Measurements from ENCODE around the gene NTN4.

NTN4 gene

DNA sequence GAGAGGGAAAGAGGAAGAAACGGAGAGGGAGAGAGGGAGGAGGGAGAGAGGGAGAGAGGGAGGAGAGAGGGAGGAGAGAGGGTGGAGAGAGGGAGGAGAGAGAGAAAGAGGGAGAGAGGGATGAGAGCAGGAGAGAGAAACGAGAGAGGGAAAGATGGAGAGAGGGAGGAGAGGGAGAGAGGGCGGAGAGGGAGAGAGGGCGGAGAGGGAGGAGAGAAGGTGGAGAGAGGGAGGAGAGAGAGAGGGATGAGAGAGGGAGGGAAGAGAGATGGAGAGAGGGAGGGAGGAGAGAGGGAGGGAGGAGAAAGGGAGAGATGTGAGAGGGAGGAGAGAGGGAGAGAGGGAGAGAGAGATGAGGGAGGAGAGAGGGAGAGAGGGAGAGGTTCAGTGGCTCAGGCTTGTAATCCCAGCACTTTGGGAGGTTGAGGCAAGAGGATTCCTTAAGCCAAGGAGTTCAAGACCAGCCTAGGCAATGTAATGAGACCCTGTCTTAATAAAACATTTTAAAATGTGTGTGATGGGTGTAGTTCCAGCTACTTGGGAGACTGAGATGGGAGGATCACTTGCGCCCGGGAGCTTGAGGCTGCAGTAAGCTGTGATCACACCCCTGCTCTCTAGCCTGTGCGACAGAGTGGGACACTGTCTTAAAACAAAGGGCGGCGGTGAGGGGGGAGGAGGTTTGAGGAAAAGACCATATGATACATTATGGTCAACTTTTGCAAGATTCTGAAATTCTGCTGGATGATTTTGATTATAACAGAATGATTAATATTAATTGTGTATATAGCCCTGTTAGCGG is 46.9 kb upstream of the NTN4 start:
- TF ChIP-seq, protein P1, sequence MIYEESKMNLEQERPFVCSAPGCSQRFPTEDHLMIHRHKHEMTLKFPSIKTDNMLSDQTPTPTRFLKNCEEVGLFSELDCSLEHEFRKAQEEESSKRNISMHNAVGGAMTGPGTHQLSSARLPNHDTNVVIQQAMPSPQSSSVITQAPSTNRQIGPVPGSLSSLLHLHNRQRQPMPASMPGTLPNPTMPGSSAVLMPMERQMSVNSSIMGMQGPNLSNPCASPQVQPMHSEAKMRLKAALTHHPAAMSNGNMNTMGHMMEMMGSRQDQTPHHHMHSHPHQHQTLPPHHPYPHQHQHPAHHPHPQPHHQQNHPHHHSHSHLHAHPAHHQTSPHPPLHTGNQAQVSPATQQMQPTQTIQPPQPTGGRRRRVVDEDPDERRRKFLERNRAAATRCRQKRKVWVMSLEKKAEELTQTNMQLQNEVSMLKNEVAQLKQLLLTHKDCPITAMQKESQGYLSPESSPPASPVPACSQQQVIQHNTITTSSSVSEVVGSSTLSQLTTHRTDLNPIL (CRISPR knock-in tag; IDR thresholded peaks at IDR 0.05; ENCODE audit: low read depth), result no peak
- TF ChIP-seq RARB (CRISPR knock-in tag; IDR thresholded peaks at IDR 0.05), result no peak
- no peak for TF ChIP-seq OSR1 (CRISPR knock-in tag; IDR thresholded peaks at IDR 0.05)
- TF ChIP-seq, protein P2, sequence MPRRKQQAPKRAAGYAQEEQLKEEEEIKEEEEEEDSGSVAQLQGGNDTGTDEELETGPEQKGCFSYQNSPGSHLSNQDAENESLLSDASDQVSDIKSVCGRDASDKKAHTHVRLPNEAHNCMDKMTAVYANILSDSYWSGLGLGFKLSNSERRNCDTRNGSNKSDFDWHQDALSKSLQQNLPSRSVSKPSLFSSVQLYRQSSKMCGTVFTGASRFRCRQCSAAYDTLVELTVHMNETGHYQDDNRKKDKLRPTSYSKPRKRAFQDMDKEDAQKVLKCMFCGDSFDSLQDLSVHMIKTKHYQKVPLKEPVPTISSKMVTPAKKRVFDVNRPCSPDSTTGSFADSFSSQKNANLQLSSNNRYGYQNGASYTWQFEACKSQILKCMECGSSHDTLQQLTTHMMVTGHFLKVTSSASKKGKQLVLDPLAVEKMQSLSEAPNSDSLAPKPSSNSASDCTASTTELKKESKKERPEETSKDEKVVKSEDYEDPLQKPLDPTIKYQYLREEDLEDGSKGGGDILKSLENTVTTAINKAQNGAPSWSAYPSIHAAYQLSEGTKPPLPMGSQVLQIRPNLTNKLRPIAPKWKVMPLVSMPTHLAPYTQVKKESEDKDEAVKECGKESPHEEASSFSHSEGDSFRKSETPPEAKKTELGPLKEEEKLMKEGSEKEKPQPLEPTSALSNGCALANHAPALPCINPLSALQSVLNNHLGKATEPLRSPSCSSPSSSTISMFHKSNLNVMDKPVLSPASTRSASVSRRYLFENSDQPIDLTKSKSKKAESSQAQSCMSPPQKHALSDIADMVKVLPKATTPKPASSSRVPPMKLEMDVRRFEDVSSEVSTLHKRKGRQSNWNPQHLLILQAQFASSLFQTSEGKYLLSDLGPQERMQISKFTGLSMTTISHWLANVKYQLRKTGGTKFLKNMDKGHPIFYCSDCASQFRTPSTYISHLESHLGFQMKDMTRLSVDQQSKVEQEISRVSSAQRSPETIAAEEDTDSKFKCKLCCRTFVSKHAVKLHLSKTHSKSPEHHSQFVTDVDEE (CRISPR knock-in tag; IDR thresholded peaks at IDR 0.05), result no peak
- TF ChIP-seq ZNF8 (CRISPR knock-in tag; IDR thresholded peaks at IDR 0.05), result no peak
- TF ChIP-seq, protein P3, sequence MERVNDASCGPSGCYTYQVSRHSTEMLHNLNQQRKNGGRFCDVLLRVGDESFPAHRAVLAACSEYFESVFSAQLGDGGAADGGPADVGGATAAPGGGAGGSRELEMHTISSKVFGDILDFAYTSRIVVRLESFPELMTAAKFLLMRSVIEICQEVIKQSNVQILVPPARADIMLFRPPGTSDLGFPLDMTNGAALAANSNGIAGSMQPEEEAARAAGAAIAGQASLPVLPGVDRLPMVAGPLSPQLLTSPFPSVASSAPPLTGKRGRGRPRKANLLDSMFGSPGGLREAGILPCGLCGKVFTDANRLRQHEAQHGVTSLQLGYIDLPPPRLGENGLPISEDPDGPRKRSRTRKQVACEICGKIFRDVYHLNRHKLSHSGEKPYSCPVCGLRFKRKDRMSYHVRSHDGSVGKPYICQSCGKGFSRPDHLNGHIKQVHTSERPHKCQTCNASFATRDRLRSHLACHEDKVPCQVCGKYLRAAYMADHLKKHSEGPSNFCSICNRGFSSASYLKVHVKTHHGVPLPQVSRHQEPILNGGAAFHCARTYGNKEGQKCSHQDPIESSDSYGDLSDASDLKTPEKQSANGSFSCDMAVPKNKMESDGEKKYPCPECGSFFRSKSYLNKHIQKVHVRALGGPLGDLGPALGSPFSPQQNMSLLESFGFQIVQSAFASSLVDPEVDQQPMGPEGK (CRISPR knock-in tag; IDR thresholded peaks at IDR 0.05; ENCODE audit: borderline replicate concordance), result no peak
- TF ChIP-seq ZC3H10 (CRISPR knock-in tag; IDR thresholded peaks at IDR 0.05), result no peak
- no peak for TF ChIP-seq ZNF565 (CRISPR knock-in tag; conservative IDR thresholded peaks at IDR 0.05; ENCODE audit: low read depth)
- TF ChIP-seq ZFP30 (CRISPR knock-in tag; IDR thresholded peaks at IDR 0.05), result no peak
- no peak for TF ChIP-seq ESRRG (CRISPR knock-in tag; IDR thresholded peaks at IDR 0.05)
- TF ChIP-seq ISL1 (CRISPR knock-in tag; IDR thresholded peaks at IDR 0.05), result no peak
- TF ChIP-seq ZFP3 (CRISPR knock-in tag; IDR thresholded peaks at IDR 0.05), result no peak
- TF ChIP-seq TCF4 (CRISPR knock-in tag; IDR thresholded peaks at IDR 0.05; ENCODE audit: borderline replicate concordance), result no peak
- no peak; the same call in 2 of the 3 replicates for ATAC-seq

DNA sequence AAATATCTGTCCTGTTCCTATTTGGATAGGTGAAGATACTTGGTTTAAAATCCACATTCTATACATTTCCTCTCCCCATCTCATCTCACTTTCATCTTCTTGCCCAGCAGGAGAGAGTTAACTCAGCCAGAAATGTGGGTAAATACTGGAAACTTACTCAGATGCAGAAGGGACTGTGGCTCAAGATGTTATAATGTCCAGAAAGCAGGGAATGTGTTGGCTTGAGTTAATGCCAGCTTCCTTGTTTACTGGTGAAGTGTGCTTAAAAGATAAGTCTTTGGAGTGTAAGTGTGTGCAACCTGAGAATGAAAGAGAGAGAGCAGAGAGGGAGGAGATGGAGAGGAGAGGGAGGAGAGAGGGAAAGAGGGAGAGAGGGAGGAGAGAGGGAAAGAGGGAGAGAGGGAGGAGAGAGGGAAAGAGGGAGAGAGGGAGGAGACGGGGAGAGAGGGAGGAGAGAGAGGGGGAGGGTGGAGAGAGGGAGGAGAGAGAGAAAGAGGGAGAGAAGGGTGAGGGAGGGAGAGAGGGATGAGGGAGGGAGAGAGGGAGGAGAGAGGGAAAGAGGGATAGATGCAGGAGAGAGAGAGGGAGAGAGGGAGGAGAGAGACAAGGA is 46.2 kb upstream of the NTN4 start:
- TF ChIP-seq, protein P4, sequence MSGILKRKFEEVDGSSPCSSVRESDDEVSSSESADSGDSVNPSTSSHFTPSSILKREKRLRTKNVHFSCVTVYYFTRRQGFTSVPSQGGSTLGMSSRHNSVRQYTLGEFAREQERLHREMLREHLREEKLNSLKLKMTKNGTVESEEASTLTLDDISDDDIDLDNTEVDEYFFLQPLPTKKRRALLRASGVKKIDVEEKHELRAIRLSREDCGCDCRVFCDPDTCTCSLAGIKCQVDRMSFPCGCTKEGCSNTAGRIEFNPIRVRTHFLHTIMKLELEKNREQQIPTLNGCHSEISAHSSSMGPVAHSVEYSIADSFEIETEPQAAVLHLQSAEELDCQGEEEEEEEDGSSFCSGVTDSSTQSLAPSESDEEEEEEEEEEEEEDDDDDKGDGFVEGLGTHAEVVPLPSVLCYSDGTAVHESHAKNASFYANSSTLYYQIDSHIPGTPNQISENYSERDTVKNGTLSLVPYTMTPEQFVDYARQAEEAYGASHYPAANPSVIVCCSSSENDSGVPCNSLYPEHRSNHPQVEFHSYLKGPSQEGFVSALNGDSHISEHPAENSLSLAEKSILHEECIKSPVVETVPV (CRISPR knock-in tag; IDR thresholded peaks at IDR 0.05), result no peak
- no peak for TF ChIP-seq ZNF565 (CRISPR knock-in tag; conservative IDR thresholded peaks at IDR 0.05; ENCODE audit: low read depth)
- TF ChIP-seq CSDC2 (CRISPR knock-in tag; IDR thresholded peaks at IDR 0.05), result no peak
- ATAC-seq, result peak; percentile 64

DNA sequence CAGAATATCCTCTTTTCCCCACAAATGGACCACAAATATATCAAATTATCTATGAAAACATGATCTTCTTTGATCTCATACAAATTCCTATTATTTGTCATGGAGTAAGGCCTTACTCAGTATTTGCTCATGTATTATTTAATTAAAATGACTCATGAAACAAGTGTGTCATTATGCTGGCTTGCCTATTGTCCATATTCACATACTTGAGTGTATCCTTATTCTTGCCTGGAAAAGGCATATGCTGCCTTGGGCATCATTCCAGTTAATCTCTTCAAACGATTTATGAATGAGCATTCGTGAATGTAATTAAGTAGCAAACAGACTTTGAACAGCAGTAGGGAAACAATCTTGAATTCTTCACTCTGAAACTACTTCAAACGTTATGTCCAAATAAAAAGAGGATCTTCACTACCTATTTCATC is 45.6 kb upstream of the NTN4 start:
- peak; percentile 91 for ATAC-seq
- TF ChIP-seq, protein P3 (CRISPR knock-in tag; IDR thresholded peaks at IDR 0.05; ENCODE audit: borderline replicate concordance), result peak; percentile 98
- TF ChIP-seq SNAI2 (CRISPR knock-in tag; IDR thresholded peaks at IDR 0.05) (peak; percentile 94), ZNF565 (CRISPR knock-in tag; conservative IDR thresholded peaks at IDR 0.05; ENCODE audit: low read depth) (no peak), OSR1 (CRISPR knock-in tag; IDR thresholded peaks at IDR 0.05) (no peak), CSDC2 (CRISPR knock-in tag; IDR thresholded peaks at IDR 0.05) (no peak), TCF4 (CRISPR knock-in tag; IDR thresholded peaks at IDR 0.05; ENCODE audit: borderline replicate concordance) (peak; percentile 92)
- TF ChIP-seq, protein P5, sequence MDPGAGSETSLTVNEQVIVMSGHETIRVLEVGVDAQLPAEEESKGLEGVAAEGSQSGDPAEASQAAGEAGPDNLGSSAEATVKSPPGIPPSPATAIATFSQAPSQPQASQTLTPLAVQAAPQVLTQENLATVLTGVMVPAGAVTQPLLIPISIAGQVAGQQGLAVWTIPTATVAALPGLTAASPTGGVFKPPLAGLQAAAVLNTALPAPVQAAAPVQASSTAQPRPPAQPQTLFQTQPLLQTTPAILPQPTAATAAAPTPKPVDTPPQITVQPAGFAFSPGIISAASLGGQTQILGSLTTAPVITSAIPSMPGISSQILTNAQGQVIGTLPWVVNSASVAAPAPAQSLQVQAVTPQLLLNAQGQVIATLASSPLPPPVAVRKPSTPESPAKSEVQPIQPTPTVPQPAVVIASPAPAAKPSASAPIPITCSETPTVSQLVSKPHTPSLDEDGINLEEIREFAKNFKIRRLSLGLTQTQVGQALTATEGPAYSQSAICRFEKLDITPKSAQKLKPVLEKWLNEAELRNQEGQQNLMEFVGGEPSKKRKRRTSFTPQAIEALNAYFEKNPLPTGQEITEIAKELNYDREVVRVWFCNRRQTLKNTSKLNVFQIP (CRISPR knock-in tag; IDR thresholded peaks at IDR 0.05; ENCODE audit: borderline replicate concordance, low read depth), result peak; percentile 74; the same call in 1 of the 2 replicates
- TF ChIP-seq, protein P1 (CRISPR knock-in tag; IDR thresholded peaks at IDR 0.05; ENCODE audit: low read depth), result peak; percentile 98
- TF ChIP-seq, protein P2 (CRISPR knock-in tag; IDR thresholded peaks at IDR 0.05), result no peak

Data from SK-N-SH treated with all-trans-retinoic acid at 6 μM for 48 hours (cell line).